GM18909 (cell line): ENCODE measurements around the gene TDRD9.
"Not testable (repeated sequence)": the region's sequence is repeated elsewhere in the genome, so short reads cannot be mapped to it uniquely, and the experiment has no call there.

ENCODE experiments used
- ATAC-seq: cut with Tn5 transposase; IDR thresholded peaks from one replicate; pipeline ENCODE4 v1.9.1; 2021; ENCODE audit warnings: mild to moderate bottlenecking; ENCODE audit not compliant: unreplicated experiment, poor library complexity

Gene TDRD9, protein sequence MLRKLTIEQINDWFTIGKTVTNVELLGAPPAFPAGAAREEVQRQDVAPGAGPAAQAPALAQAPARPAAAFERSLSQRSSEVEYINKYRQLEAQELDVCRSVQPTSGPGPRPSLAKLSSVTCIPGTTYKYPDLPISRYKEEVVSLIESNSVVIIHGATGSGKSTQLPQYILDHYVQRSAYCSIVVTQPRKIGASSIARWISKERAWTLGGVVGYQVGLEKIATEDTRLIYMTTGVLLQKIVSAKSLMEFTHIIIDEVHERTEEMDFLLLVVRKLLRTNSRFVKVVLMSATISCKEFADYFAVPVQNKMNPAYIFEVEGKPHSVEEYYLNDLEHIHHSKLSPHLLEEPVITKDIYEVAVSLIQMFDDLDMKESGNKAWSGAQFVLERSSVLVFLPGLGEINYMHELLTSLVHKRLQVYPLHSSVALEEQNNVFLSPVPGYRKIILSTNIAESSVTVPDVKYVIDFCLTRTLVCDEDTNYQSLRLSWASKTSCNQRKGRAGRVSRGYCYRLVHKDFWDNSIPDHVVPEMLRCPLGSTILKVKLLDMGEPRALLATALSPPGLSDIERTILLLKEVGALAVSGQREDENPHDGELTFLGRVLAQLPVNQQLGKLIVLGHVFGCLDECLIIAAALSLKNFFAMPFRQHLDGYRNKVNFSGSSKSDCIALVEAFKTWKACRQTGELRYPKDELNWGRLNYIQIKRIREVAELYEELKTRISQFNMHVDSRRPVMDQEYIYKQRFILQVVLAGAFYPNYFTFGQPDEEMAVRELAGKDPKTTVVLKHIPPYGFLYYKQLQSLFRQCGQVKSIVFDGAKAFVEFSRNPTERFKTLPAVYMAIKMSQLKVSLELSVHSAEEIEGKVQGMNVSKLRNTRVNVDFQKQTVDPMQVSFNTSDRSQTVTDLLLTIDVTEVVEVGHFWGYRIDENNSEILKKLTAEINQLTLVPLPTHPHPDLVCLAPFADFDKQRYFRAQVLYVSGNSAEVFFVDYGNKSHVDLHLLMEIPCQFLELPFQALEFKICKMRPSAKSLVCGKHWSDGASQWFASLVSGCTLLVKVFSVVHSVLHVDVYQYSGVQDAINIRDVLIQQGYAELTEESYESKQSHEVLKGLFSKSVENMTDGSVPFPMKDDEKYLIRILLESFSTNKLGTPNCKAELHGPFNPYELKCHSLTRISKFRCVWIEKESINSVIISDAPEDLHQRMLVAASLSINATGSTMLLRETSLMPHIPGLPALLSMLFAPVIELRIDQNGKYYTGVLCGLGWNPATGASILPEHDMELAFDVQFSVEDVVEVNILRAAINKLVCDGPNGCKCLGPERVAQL (N-terminal part only)

DNA sequence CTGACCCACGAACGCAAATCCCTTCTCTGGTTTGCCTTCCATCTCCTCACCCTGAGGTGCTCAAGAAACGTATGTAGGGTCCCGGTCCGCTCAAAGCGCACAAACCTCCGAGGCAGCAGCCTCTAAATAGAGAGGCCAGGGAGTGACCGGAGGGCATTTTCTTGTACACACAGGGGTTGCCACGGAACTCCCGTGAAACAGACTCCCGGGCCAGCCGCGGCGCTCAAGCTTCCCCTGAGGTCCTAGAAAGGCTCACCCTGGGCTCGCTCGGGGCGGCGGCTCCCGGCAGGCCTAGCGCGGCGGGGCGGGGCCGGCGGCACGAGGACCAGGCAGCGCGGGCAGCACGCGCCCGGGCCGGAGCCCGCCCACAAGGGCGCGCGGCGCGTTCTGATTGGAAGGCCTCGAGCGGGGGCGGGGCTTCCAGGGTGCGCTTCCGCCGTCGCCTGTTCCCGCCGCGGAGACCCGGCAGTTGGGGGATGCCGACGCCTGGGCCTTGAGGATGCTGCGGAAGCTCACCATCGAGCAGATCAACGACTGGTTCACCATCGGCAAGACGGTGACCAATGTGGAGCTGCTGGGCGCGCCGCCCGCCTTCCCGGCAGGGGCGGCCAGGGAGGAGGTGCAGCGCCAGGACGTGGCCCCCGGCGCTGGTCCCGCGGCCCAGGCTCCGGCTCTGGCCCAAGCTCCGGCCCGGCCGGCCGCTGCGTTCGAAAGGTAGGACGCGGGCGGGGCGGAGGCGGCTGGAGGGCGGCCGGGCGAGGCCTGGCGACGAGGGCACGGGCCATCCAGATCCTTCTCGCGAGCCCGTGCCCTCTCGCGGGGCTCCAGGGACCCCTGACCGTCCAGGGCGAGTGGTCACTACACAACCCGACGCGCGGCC is at the start of gene TDRD9:
Gene TDRD9 (plus strand): TSS at position 446 of the 880 bp plus-strand sequence. CDS start 54 bp downstream, at position 500.
- no peak for ATAC-seq

DNA sequence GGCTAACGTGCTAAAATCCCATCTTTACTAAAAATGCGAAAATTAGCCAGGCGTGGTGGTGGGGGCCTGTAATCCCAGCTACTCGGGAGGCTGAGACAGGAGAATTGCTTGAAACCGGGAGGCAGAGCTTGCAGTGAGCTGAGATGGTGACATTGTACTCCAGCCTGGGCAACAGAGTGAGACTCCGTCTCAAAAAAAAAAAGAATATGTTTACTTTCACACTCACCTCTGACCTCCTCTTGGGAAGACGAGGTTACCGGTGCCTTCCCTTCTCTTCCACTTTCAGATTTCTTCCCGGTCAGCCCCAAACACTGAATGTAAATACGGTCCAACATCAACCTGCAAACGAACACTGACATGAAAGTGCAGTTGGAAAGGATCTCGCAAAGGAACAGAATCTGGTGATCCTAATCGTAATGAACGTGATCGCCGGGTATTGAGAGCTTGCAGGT is 49.1 kb upstream of the TDRD9 start:
- ATAC-seq = no peak

DNA sequence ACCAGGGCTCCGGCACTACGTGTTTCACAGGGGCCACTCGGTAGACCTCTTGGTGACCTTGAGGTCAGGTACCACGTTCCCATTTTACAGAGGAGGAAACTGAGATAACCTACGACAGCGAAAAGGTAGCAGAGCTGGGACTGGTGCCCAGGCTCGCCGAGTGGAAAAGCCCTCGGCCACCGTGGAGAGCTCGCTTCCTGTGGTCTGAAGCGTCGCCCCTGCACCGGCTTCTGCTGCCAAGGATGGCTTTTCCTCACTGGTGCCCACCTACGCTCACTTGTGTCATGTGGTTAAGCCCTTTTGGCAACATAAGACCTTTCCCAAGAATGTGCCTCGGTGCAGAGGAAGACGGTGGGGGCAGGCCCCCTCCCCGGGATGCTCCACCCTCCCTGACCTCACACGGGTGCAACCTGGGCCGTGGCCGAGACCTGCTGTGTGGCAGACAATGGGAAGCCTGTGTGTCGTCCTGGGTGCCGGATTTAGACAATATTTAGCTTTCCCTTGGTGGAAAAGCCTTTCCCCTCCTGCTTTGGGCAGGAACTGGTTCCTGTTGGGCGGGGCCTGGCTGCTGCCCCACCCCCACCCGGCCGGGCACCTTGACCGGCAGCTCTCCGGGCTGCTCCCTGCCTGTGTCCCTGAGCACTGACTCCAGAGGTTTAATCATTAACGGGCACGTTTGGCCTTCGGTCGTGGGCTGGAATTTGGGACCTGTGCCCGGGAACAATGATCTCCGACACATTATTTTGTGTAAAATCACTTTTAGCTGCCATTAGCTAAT is 48.5 kb upstream of the TDRD9 start:
- no peak for ATAC-seq

DNA sequence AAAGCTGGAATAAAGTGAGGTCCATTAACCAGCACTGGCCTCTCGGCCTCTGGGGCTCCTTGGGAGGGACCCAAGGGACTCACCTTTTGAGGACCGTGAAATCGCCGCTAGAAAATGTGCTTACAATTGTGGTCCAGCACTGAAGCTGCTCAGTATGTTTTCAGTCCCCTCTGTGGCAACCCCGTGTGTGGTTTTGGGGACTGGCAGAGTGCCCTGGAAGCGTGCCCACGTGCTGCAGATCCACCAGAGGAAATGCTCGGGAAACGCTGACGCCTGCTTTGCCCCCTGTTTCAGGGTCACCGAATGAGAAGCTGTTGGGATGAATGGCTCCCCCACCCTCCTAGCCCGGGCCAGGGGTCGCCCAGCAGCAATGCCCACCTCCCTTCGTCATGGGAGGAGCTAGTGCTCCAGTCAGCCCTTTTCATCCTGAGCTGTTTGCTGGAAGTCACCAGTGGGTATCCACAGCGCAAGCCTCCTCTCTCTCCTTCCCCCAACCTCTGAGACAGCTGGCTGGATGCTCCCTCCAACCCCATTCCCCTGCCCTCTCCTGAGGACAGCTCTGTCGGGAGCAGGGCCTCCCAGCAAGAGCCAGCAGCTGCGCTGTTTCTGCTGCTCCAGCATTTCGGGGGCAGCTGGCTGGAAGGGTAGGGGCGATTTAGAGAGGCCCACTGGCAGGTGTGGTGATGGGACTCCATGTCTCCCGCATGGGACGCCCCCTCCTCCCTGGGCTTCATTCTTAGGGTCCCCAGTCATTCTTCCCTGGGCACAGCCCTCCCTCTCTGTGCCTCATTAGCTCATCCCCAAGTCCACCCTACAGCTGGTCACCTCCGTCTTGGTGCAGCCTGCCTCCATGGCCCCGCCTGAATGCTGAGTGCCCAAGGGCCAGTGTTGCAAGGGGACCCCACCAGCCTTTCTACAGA is 47.6 kb upstream of the TDRD9 start:
- no peak for ATAC-seq

DNA sequence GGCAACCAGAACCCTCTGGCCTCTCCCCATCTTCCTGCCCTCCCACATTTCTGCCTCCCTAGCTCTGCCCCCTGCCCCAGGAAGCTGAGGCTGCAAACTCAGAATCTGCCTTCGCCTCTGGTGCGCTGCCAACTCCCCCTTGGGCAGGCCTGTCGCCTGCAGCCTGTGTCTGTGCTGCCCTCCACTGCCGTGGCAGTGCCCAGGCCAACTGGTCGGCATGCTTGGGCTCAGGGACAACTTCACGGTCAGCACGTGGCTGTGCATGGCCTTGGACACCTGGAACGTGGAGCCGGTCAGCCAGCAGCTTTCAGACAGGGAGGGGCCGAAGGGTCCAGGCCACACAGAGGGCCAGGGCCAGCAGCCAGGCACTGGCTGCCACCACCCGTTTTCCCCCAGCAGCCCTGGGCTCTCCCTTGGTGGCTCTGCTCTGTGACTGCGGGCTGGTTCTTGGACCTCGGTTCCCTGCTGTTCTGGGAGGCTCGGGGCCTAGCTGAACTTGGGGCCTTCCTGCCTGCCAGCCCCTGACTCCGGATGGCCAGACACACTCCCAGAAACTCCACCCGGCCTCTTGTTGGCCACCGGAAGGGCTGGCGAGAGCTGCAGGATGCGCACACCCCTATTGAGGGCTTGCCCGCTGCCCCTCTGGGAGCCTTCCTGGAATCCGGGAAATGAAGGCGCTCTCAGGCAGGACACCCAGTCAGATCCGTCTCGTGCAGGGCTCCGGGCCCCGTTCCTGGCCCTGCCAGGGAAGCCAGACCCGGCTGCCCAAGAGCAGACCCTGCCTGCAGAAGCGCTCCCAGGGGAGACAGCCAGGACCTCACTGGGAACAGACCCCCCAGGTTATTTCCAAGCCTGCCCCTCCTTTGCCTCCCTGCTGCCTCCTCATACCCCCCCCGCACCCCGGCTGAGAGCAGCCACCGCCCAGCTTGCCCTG is 46.7 kb upstream of the TDRD9 start:
- ATAC-seq = no peak

DNA sequence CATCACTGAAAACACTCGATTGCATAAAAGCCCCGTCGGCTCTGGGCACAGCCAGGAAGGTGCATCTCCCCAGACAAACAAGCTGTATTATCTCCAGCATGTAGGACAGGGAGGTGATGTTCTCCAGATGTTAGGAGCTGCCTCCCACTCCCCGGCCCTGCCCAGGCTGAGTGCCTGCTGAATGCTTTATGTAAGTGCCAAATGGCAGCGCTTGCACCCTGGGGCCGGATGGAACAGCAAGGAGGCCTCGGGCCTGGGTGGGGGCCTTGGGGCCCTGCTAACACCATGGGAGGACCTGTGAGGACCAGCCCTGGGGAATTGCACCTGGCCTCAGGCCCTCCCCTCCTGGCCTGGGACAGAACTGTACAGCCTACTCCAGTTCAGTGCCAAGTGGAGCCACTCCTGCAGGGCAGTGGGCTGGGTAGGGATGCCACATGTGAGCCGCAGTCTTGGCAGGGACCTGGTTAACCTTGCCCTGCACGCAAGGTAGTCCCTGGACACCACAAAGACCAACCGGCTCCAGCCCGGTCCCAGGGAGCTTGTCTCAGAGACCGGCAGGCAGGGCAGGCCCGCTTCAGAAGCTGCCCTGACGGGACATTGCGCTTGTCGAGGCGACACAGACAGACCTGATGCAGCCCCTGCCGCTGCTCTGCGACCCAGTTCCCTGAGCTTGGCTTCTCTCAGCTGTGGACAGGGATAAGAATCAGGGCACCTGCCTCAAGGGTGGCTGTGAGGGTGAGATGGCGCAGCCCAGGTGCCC is 45.6 kb upstream of the TDRD9 start:
- no peak for ATAC-seq

DNA sequence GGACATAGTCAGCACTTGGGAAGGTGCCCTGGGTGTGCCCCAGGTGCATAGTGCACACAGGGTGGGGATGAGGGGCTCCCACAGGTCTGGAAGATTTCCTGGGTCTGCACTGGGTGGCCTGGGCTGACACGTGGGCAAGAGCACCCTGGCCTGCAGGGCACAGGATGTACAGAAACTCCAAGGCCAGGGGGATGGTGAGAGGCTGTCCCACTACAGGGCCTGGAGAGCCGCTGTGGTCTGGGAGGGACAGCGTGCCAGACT is 45.1 kb upstream of the TDRD9 start:
- ATAC-seq = no peak

DNA sequence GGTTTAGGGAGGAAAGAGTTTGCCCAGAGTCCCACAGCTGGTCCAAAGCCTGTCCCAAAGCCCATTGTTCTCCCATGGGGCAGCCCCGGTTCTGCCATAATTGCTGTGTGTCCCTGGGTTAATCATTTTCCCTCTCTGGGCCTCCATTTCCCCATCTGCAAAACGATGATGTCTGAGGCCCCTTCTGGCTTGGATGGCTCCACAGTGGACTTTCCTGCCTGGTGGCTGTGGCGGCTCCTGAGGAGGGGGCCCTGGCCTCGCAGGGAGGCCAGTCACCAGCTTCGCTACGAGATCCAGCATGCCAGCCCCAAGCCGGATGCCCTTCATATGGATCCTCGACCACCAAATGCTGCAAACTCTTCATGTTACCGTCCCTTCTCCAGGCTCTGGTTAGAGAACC is 43.4 kb upstream of the TDRD9 start:
- no peak for ATAC-seq

DNA sequence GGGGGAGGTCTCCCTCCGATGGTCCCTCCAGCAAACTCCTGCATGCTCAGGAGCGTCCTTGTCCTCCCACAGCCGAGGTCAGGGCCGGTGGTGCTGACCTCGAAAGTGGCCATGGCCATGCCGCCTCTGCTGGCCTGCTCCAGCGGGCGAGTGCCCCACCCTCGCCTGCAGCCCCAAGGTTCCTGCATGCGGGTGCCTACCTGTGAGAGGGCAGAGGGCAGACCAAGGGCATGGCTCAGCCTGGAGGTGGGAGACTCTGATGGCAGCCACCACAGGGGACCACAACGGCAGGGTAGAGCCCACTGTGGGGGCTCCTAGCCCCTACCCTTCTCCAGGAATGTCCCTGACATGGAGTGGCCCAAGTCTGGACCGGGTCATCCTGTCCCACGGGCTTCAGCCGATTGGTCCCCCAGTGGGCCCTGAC is 42.7 kb upstream of the TDRD9 start:
- no peak for ATAC-seq

DNA sequence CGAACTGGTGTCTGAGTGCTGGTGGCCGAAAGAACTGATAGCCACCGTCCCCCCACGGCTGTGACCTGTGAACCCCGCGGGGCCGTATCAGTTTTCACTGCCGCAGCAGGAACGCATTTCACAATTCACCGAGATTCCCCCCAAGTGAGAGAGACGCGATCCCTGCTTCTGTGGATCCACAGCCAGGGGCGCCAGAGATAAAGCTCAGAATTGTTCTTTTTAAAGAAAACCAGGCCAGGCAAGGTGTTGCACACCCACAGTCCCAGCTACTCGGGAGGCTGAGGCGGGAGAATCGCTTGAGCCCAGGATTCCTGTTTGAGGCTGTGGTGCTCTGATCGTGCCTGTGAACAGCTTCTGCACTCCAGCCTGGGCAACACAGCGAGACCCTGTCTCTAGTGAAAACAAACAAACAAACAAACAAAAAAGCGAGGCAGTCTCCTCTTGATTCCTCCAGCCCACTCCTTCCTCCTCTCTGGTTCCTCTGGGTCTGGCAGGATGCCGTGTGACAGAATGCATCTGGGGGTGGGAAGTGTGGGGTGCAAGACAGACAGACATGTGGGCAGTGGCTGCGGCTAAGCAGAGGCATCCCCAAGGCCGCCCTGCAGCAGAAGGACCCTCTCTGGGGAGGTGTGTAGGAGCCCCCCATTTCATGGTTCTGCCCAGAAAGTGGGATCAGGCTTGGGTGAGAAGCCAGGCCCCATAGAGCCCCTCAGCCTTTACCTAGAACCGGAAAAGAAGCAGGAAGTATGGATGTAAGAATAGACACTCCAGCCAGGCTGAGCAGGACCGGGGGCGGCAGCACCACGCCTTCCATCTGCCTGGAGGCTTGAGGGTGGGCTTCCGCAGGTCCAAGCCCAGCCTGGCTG is 41.7 kb upstream of the TDRD9 start:
- no peak for ATAC-seq

DNA sequence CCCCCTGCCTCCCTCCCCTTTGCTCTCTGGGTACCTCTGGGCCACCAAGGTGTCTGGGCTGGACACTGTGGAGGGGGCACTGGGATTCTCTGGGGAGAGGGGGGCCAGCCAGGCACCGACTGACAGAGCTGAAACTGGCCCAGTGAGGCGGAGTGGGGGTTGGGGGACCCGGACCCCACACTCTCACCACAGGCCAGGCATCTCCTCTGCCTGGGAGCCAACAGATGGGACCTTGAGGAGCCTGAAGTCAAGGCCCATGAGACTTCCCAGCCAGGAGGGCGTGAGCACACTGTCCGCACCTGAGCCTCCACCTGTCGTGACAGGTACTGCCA is 41.1 kb upstream of the TDRD9 start:
- ATAC-seq = no peak

DNA sequence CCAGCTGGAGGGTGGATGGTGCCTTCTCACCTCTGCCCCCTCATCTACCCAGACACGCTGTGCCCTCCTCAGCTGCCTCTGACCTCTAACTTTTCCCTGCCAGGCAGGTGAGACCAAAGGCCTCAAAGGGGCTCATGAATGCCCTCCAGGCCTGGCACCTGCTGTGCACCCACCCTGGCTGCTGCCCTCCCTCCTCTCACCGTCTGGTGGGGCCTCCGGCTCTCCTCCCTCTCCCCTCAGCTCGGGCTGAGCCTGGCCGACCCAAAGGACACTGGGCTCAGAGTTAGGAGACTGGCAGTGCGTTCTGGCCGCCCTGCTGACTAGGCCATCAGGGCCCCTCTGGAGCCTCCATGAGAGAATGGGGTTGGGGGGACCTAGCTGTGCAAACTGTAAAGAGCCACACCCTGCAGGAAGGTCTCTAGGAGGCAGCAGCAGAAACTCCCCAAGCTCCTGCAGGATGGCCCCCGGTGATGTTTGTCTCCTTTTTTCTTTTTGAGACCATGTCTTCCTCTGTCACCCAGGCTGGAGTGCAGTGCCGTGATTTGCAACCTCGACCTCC is 40.6 kb upstream of the TDRD9 start:
- ATAC-seq = no peak

DNA sequence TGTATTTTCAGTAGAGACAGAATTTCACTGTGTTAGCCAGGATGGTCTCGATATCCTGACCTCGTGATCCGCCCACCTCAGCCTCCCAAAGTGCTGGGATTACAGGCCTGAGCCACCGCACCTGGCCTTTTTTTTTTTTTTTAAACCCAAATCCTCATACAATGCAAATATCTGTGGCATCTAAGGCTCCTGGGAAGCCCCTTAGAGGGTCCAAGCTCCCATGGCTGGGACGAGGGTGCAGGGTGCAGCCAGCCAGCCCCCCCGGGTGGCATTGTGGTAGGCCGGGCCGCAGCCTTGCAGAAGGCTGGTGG is 39.3 kb upstream of the TDRD9 start:
- ATAC-seq = not testable (repeated sequence)

DNA sequence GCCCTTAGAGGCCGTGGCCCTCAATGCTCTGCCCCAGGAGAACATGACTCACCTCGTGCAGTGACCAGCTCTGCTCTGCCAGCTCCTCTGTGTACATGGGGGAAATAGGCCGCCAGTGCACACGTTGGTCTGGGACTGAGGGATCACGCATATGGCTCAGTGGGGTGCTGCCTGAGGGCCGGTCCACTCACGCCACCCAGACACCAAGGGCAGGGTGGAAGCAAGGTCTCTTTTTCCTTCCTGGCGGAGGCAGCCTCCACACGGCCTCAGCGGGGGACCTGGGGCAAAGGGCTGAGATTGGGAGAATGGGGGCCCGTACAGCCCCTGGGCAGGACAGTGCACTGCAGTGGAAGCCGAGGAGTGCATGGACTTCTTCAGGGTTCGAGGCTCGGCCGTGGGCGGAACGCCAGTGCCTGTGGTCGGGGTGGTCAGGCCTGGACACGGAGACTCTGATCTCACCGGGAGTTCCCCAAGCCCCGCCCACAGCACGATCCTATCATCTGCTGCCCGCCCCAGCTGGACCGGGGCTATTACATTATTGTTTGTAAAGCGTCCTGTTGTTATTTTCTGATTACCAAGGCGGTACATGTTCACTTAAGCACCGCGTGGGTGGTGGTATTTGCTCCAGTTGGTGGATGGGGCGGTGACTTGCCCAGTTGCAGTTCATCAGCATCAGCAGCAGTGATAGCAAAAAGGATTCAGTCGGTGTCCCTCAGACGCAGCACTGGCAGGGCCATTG is 38.8 kb upstream of the TDRD9 start:
- no peak for ATAC-seq

DNA sequence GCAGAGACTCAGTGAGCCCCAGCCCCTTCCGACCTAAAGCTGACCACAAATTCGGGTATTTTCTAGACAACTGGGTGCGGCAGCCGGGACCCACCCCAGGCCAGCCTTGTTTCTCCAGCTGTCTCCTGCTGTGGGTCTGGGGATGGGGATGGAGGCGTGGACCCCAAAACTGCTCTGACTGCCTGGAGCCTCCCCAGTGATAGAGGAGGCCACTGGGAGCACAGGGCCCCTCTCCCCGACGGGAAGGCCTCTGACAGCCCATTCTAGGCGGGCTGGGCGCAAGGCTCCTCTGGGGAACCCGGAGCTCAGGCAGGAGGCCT is 38.2 kb upstream of the TDRD9 start:
- no peak for ATAC-seq
